Heart right ventricle (tissue), 16 donors: Measurements from ENCODE around the gene ADAMTSL4. TPM values are rescaled to one million over a fixed set of nuclear protein-coding genes. Genes with fewer than 3 reads are reported as not detected.

ENCODE experiments used
- ATAC-seq, 8 donors: fragments of 200-7000 bp; cut with Tn5 transposase; one replicate each; pipeline ENCODE4 v1.9.1; 2020; ENCODE audit warnings: mild to moderate bottlenecking in 8 of 8, moderate library complexity in 8 of 8, moderate number of reproducible peaks in 1 of 8
- DNase-seq, 2 donors: peaks; one replicate each; pipeline ENCODE4 v3.0.0-alpha.2; 2020
- H3K27ac ChIP-seq, 10 donors: fragments of 200-600 bp; sonication (generic) in 2 of 10; one replicate each; pipeline versions ENCODE4 v1.5.0 to v1.8.0; 2020 to 2022; ENCODE audit warnings: mild to moderate bottlenecking in 3 of 10
- H3K27me3 ChIP-seq, 7 donors: fragments of 200-600 bp; one replicate each; pipeline ENCODE4 v1.8.0; 2021 to 2022; ENCODE audit warnings: mild to moderate bottlenecking in 2 of 7
- H3K36me3 ChIP-seq, 9 donors: fragments of 200-600 bp; sonication (generic) in 1 of 9; one replicate each; pipeline versions ENCODE4 v1.5.0 to v1.8.0; 2020 to 2022; ENCODE audit warnings: mild to moderate bottlenecking in 2 of 9
- H3K4me1 ChIP-seq, 9 donors: fragments of 200-600 bp; sonication (generic) in 1 of 9; one replicate each; pipeline versions ENCODE4 v1.5.0 to v1.8.0; 2020 to 2022; ENCODE audit warnings: mild to moderate bottlenecking in 4 of 9
- H3K4me3 ChIP-seq, 10 donors: fragments of 200-600 bp; sonication (generic) in 2 of 10; one replicate each; pipeline versions ENCODE4 v1.5.0 to v1.8.0; 2020 to 2022; ENCODE audit warnings: mild to moderate bottlenecking in 7 of 10, moderate library complexity in 2 of 10
- H3K9me3 ChIP-seq, 11 donors: fragments of 200-600 bp in 10 of 11; sonication (generic) in 2 of 11; one replicate each; pipeline versions ENCODE4 v1.5.0 to v1.8.0; 2013 to 2022; ENCODE audit warnings: mild to moderate bottlenecking in 2 of 11, control low read depth in 1 of 11, moderate library complexity in 1 of 11
- WGBS, 2 donors: extraction: QIAGEN DNeasy Blood & Tissue Kit; methylation state at CpG; one replicate each; pipeline ENCODE4 v1.1.7; 2013; ENCODE audit warnings: inconsistent platforms in 1 of 2; 5-methylcytosine and 5-hydroxymethylcytosine counted together
- intact Hi-C, 10 donors: fragments of 100-400 bp; cut with DNase I; formaldehyde crosslinking; loops; one replicate each; pipeline versions ENCODE4 v1.11.1 to v1.14.2; 2022
- polyA plus RNA-seq, 2 donors: library from polyadenylated mRNA; stranded (reverse); fragments of 200-250 nt; gene quantifications; one replicate each; pipeline ENCODE4 v1.2.3, GENCODE V29; 2013
- total RNA-seq, 10 donors: library from RNA; stranded (reverse); fragmentation: NEBNext Ultra II Directional in 3 of 10; extraction: Animal tissue kit (Norgen Biotek cat#: 25700) in 3 of 10; gene quantifications; one replicate each; pipeline versions ENCODE4 v1.2.1 to v1.2.4, GENCODE V29; 2021 to 2023
- TF ChIP-seq, protein P1 (sequence below), 9 donors: fragments of 200-600 bp; sonication (generic) in 2 of 9; IDR thresholded peaks; one replicate each; pipeline versions ENCODE4 v1.5.0 to v1.8.0; 2021 to 2022; ENCODE audit warnings: antibody characterized with exemption in 9 of 9, mild to moderate bottlenecking in 5 of 9, moderate library complexity in 1 of 9
- donor health status: Arrhythmogenic right ventricular cardiomyopathy.
- donor health status: ischemic (EF 13 %, LVEDD 7.1; RV severe dilation, severe dysfunction).
- donor health status: healthy with polysubstance abuse.
- donor health status: DM: no; HTN: yes; CAD: no.
- donor health status: DM: no; HTN: no; CAD: no.
- donor health status: ischemic (EF 25% LVEDD 6.9; RV normal size, moderate dysfunction).
- donor health status: ischemic (EF 25% LVEDD 5.7; RV mildly dilated, moderate dysfunction).
- donor health status: healthy.
- donor health status: DM: yes; HTN: yes; CAD: no.
- donor health status: Ischemic cardiomyopathy.
- donor health status: ischemic (EF 35%, LVEDD 5.7; RV mildly dilated, moderate dysfunction).
- donor health status: nonischemic (EF 11% LVEDD 7.7; RV severe dilation, severe dysfunction).
- donor health status: DM: yes; HTN: yes; CAD: no.
- donor health status: PGD.
- donor health status: ischemic (EF 29% LVEDD 5.4; RV normal size, mild dysfunction).
- donor health status: nonischemic (EF 23%, LVEDD 6.1; RV moderate dilation, normal function).

The ADAMTSL4 gene
- total and polyA plus RNA-seq, 12 donors: 22.2 to 86.5 (median 44.6) TPM

DNA sequence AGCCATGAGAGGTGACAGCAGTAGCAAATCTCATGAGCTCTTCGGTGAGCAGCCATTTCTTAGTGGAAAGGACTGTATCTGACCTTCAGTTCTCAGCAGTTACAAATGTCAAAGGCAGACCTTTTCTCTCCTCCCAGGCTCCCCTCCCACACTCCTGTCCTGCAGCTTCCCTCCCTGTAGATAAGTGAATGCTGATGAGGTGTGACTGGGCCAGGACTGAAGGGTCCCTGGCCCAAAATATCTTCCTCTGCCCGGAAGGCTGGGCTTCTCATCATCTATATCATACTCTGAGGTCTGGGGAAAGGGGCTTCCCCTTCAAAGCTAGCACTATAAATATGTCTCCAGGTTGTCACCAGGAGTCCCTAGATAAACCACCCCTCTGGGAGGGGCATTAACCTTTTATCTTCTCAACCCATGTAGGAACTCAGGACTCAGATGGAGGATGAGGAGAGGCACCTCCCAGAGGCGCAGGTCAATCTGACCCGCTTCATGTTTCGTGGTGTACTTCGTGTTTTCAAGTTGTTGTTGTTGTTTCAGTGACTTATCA, 3.6 kb upstream of the ADAMTSL4 start:
- peak in 1 of 8 donors; percentile 11 for ATAC-seq
- no peak for DNase-seq

DNA sequence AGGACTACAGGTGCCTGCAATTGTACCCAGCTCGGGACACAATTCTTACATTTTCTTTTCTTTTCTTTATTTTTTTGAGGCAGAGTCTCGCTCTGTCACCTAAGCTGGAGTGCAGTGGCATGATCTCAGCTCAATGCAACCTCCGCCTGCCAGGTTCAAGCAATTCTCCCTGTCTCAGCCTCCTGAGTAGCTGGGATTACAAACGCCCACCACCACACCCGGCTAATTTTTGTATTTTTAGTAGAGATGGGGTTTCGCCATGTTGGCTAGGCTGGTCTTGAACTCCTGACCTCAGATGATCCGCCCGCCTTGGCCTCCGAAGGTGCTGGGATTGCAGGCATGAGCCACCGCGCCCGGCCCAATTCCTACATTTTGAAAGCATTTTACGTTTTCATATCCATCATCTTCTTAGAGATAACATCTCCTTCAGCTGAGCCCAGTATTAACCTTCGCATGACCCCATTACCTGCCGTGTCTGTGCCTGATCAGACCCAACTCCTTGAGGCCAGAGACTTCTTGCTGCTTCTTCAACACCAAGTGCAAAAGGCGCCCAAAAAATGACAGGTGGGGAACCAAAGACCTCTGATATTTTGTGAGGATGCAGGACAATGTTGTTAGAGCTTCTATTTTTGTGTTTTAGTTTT, 2.8 kb upstream of the ADAMTSL4 start:
- Histone ChIP-seq H3K9me3 (no peaks in the 10 kb centered on the region), H3K4me1 (peaks cover 0 to 37% (median 22%) of the 10 kb centered on the region in 9 donors), H3K36me3 (no peaks in the 10 kb centered on the region), H3K27ac (no peak overlapping the region), H3K27me3 (no peaks in the 10 kb centered on the region), H3K4me3 (no peak overlapping the region)
- ATAC-seq: no peak
- intact Hi-C loops: loop anchor here in 1 of 10 donors (10.0 kb wide), 1 partner anchor 262 kb away; the partner anchor contains the start of gene CIART
- no peak for DNase-seq
- WGBS, 2 donors: 89 to 93% methylated on average over 16 of the region's 16 CpGs
- TF ChIP-seq, protein P1, sequence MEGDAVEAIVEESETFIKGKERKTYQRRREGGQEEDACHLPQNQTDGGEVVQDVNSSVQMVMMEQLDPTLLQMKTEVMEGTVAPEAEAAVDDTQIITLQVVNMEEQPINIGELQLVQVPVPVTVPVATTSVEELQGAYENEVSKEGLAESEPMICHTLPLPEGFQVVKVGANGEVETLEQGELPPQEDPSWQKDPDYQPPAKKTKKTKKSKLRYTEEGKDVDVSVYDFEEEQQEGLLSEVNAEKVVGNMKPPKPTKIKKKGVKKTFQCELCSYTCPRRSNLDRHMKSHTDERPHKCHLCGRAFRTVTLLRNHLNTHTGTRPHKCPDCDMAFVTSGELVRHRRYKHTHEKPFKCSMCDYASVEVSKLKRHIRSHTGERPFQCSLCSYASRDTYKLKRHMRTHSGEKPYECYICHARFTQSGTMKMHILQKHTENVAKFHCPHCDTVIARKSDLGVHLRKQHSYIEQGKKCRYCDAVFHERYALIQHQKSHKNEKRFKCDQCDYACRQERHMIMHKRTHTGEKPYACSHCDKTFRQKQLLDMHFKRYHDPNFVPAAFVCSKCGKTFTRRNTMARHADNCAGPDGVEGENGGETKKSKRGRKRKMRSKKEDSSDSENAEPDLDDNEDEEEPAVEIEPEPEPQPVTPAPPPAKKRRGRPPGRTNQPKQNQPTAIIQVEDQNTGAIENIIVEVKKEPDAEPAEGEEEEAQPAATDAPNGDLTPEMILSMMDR (IDR thresholded peaks at IDR 0.05): no peak

More for the DNA sequence above, 3.6 kb upstream of the ADAMTSL4 start:
- H3K27ac ChIP-seq: no peak overlapping the region
- intact Hi-C loops: loop anchor here in 1 of 10 donors (10.0 kb wide), 1 partner anchor 261 kb away; the partner anchor contains the start of gene CIART
- no peak overlapping the region for H3K4me3 ChIP-seq
- H3K36me3 ChIP-seq: no peaks in the 10 kb centered on the region
- WGBS, 2 donors: 68 to 71% methylated on average over 6 of the region's 6 CpGs
- H3K4me1 ChIP-seq: peaks cover 0 to 29% (median 17%) of the 10 kb centered on the region in 9 donors
- TF ChIP-seq, protein P1 (IDR thresholded peaks at IDR 0.05): no peak
- H3K27me3 ChIP-seq: no peaks in the 10 kb centered on the region
- no peaks in the 10 kb centered on the region for H3K9me3 ChIP-seq

DNA sequence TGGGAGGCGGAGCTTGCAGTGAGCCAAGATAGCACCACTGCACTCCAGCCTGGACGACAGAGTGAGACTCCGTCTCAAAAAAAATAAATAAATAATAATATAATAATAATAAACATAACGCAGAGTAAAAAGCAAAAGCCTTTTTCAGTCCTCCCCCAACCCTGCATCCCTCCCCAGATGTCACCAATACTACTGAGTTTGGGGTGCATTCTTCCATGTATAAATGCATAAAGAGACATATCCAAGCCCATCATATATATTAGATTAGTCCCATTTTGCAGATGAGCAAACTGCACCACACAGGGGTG, 930 bp upstream of the ADAMTSL4 start:
- Histone ChIP-seq H3K27ac (peak overlapping the region in 8 of 10 donors; percentile 80 to 94 (median 87)), H3K4me3 (peak overlapping the region; percentile 47 to 69 (median 66)), H3K4me1 (peaks cover 14 to 56% (median 38%) of the 10 kb centered on the region in 9 donors), H3K36me3 (no peaks in the 10 kb centered on the region), H3K9me3 (no peaks in the 10 kb centered on the region), H3K27me3 (no peaks in the 10 kb centered on the region)
- no peak for DNase-seq
- intact Hi-C loops: loop anchor here in 1 of 10 donors (10.0 kb wide), 1 partner anchor 263 kb away; the partner anchor contains the start of gene CIART
- ATAC-seq: no peak
- TF ChIP-seq, protein P1 (IDR thresholded peaks at IDR 0.05): no peak
- 49 to 52% methylated on average over 4 of the region's 4 CpGs for WGBS, 2 donors

DNA sequence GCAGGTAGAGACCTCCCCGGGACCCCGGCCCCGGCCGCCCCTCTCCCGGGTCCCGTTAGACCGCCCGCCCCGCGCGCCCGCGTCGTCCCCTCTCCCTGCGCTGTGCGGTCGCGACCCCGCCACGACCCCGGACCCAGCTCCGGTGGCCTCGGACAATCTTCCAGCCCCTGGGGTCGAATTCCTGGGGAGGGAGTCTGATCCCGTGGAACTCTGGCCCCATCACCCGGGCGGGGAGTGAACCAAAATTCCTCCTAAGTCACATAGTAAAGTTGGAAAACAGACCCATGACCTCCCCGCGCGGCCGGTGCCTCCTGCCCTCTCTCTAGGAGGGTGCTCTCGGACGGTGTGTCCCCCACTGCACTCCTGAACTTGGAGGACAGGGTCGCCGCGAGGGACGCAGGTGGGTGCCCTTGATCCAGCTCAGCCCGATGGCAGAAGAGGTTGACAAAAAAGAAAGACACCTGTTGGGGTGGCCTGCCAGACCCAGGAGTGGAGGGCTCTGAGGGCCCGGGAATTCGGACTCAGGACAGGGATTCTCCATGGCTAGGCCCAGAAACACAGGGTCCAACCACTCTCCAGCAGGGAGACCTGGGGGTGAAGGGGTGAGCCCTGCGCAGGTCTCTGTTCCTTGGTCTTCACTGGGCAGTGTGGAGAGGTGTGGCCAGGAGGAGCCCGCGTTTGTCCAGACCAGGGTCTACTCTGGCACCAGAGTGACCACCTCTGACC, 451 bp downstream of the ADAMTSL4 start:
- DNase-seq (no peak), ATAC-seq (peak; percentile 0 to 18 (median 11))
- Histone ChIP-seq H3K36me3 (peaks cover 0 to 4% (median 0%) of the 10 kb centered on the region in 9 donors), H3K4me1 (peaks cover 14 to 59% (median 38%) of the 10 kb centered on the region in 9 donors), H3K9me3 (no peaks in the 10 kb centered on the region), H3K4me3 (peak overlapping the region; percentile 47 to 69 (median 66)), H3K27ac (peak overlapping the region; percentile 68 to 94 (median 88)), H3K27me3 (no peaks in the 10 kb centered on the region)
- TF ChIP-seq, protein P1 (IDR thresholded peaks at IDR 0.05): peak in 2 of 9 donors; percentile 15 to 28
- 12 to 27% methylated on average over 20 to 43 of the region's 43 CpGs for WGBS, 2 donors
- intact Hi-C loops: loop anchor here in 4 of 10 donors (10.0 kb wide), 3 partner anchors 255 to 265 kb away; partner anchors contain the start of genes CIART (in 1 of the 4) and CTSK (in 1 of the 4)
